Lower lobe of right lung (tissue), 2 donors: Measurements from ENCODE around the gene UGT3A2. TPM values are rescaled to one million over a fixed set of nuclear protein-coding genes. Genes with fewer than 3 reads are reported as not detected.

Source experiments
- ATAC-seq, 2 donors: fragments of 200-7000 bp; cut with Tn5 transposase; one replicate each; pipeline ENCODE4 v1.9.1; 2020 to 2022; ENCODE audit warnings: mild to moderate bottlenecking in 2 of 2, moderate library complexity in 2 of 2
- DNase-seq: peaks from one replicate; pipeline ENCODE4 v3.0.0-alpha.2; 2020
- H3K27ac ChIP-seq: fragments of 200-600 bp; one replicate; pipeline ENCODE4 v1.8.0; 2022
- H3K27me3 ChIP-seq: fragments of 200-600 bp; one replicate; pipeline ENCODE4 v1.8.0; 2022; ENCODE audit warnings: low read depth
- H3K36me3 ChIP-seq: fragments of 200-600 bp; one replicate; pipeline ENCODE4 v1.8.0; 2022; ENCODE audit warnings: mild to moderate bottlenecking
- H3K4me1 ChIP-seq: fragments of 200-600 bp; one replicate; pipeline ENCODE4 v1.8.0; 2022
- H3K4me3 ChIP-seq: fragments of 200-600 bp; one replicate; pipeline ENCODE4 v1.8.0; 2022; ENCODE audit warnings: mild to moderate bottlenecking
- H3K9me3 ChIP-seq: fragments of 200-600 bp; one replicate; pipeline ENCODE4 v1.8.0; 2022
- intact Hi-C: fragments of 100-400 bp; cut with DNase I; formaldehyde crosslinking; loops from one replicate; pipeline ENCODE4 v1.11.0; 2022
- total RNA-seq: library from RNA; stranded (reverse); fragmentation: NEBNext Ultra II Directional; extraction: Animal tissue kit (Norgen Biotek cat#: 25700); gene quantifications from one replicate; pipeline ENCODE4 v1.2.1, GENCODE V29; 2021
- TF ChIP-seq, protein P1 (sequence below): fragments of 200-600 bp; IDR thresholded peaks from one replicate; pipeline ENCODE4 v1.8.0; 2022; ENCODE audit warnings: antibody characterized with exemption, mild to moderate bottlenecking
- donor health status: DM: no; HTN: yes; CAD: no; lungs with severe emphysema.

Gene UGT3A2
- total RNA-seq, 1 donor from 2014 or later = not detected

DNA sequence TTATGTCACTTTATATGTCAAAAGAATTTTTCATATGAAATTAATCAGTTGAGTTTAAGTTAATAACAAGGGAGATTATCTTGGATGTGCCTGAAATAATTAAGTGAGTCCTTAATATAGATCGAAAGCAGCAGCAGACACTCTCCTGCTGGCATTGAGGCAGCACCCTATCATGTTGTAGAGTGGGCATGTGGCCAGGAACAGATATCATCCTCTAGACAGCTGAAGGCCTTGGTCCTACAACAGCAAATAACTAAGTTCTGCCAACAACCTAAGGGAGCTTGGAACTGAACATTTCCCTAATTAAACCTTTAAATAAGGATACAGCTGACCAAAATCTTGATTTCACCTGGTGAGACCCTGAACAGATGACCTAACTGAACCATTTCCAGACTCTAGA lies 49.7 kb downstream of the UGT3A2 start:
- ATAC-seq (no peak), DNase-seq (no peak)
- intact Hi-C loops = no loop called here
- Histone ChIP-seq H3K27me3 (no peaks in the 10 kb centered on the region), H3K9me3 (peaks cover 16% of the 10 kb centered on the region), H3K27ac (no peak overlapping the region), H3K4me3 (no peak overlapping the region), H3K36me3 (no peaks in the 10 kb centered on the region), H3K4me1 (no peaks in the 10 kb centered on the region)
- TF ChIP-seq, protein P1, sequence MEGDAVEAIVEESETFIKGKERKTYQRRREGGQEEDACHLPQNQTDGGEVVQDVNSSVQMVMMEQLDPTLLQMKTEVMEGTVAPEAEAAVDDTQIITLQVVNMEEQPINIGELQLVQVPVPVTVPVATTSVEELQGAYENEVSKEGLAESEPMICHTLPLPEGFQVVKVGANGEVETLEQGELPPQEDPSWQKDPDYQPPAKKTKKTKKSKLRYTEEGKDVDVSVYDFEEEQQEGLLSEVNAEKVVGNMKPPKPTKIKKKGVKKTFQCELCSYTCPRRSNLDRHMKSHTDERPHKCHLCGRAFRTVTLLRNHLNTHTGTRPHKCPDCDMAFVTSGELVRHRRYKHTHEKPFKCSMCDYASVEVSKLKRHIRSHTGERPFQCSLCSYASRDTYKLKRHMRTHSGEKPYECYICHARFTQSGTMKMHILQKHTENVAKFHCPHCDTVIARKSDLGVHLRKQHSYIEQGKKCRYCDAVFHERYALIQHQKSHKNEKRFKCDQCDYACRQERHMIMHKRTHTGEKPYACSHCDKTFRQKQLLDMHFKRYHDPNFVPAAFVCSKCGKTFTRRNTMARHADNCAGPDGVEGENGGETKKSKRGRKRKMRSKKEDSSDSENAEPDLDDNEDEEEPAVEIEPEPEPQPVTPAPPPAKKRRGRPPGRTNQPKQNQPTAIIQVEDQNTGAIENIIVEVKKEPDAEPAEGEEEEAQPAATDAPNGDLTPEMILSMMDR = no peak

DNA sequence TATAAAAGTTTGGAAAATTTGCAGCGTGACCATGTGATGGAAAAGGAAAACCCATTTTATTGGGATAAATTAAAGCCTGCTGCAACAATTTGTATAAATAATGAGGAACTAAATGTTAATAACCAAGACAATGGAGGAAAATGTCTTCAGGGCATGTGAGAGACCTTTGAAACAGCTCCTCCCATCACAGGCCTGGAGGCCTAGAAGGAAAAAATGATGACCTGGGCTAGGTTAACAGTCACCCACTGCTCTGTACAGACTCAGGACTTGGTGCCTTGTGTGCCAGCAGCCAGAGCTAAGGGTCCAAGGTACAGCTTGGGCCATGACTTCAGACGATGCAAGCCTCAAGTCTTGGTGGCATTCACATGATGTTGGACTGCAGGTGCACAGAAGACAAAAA lies 53.5 kb downstream of the UGT3A2 start:
- DNase-seq (no peak), ATAC-seq (no peak)
- Histone ChIP-seq H3K4me1 (no peaks in the 10 kb centered on the region), H3K27me3 (no peaks in the 10 kb centered on the region), H3K9me3 (peaks cover 16% of the 10 kb centered on the region), H3K36me3 (no peaks in the 10 kb centered on the region), H3K4me3 (no peak overlapping the region), H3K27ac (no peak overlapping the region)
- intact Hi-C loops = no loop called here
- TF ChIP-seq, protein P1 = no peak

DNA sequence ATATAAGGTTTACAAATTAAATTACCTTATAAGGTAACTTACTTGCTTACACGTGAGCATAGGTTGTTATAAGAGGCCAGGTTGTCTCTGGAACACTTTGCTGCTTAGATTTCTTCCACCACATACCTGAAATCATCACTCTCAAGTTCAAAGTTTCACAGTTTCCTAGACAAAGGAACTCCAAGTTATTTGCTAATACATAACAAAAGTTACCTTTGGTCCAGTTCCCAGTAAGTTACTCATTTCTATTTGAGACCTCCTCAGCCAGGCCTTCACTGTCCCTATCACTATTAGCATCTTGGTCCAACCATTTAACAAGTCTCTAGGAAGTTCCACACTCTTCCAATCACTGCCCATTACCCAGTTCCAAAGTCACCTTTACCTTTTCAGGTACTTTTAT lies 57.0 kb downstream of the UGT3A2 start:
- Histone ChIP-seq H3K27ac (no peak overlapping the region), H3K36me3 (no peaks in the 10 kb centered on the region), H3K9me3 (peaks cover 5% of the 10 kb centered on the region), H3K4me1 (no peaks in the 10 kb centered on the region), H3K27me3 (no peaks in the 10 kb centered on the region), H3K4me3 (no peak overlapping the region)
- DNase-seq (no peak), ATAC-seq (no peak)
- TF ChIP-seq, protein P1 = no peak
- intact Hi-C loops = no loop called here

DNA sequence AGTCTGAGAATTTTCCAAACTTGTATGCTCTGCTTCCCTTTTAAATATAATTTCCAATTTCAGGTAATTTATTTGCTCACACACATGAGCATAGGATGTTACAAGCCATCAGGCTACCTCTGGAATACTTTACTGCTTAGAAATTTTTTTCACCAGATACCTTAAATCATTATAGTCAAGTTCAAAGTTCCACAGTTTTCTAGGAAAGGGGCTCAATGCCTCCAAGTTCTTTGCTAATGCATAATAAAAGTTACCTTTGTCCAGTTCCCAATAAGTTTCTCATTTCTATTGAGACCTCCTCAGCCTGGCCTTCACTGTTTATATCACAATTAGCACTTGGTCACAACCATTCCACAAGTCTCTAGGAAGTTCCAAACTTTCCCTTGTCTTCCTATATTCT lies 59.3 kb downstream of the UGT3A2 start:
- intact Hi-C loops = no loop called here
- Histone ChIP-seq H3K4me1 (no peaks in the 10 kb centered on the region), H3K4me3 (no peak overlapping the region), H3K36me3 (no peaks in the 10 kb centered on the region), H3K9me3 (no peaks in the 10 kb centered on the region), H3K27ac (no peak overlapping the region), H3K27me3 (no peaks in the 10 kb centered on the region)
- TF ChIP-seq, protein P1 = no peak
- ATAC-seq (no peak), DNase-seq (no peak)

DNA sequence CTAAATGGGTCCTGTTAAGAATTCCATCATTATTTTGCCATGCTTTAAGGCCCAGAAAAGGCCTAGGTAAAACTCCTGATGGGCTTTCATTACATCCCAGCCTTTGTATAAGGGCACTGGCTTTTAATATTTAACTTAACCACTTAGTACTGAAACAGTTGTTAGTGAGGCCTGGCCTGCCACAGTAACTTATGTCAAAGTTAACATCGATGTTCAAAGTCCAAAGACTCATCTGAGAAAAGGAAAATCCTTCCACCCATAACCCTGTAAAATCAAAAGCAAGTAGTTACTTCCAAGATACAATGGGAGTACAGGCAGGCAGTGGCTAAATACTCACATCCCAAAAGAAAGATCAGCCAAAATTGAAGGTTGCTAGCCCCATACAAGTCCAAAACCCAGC lies 60.5 kb downstream of the UGT3A2 start:
- no peak for ATAC-seq
- Histone ChIP-seq H3K4me1 (no peaks in the 10 kb centered on the region), H3K9me3 (no peaks in the 10 kb centered on the region), H3K27ac (no peak overlapping the region), H3K27me3 (no peaks in the 10 kb centered on the region), H3K4me3 (no peak overlapping the region), H3K36me3 (no peaks in the 10 kb centered on the region)
- no peak for DNase-seq
- intact Hi-C loops = no loop called here
- TF ChIP-seq, protein P1 = no peak

DNA sequence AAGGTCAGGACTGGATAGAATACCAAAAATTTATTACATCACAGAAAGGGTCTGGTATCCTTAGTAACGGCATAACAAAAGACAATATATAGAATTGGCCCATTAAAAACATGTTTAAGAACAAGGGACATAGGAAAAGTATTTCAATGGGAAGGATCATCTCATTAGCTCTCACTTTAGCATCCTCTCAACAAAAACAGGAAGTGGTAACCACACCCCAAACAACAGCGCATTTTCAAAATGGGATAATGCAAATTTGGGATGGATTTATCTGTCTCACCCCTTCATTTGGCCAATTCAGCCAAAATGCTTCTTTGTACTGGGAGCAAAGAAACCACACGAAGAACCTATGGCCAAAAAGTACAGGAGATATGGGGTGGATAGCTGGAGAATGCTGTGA lies 65.7 kb downstream of the UGT3A2 start:
- Histone ChIP-seq H3K4me1 (no peaks in the 10 kb centered on the region), H3K27ac (no peak overlapping the region), H3K4me3 (no peak overlapping the region), H3K9me3 (no peaks in the 10 kb centered on the region), H3K36me3 (no peaks in the 10 kb centered on the region), H3K27me3 (no peaks in the 10 kb centered on the region)
- intact Hi-C loops = no loop called here
- no peak for ATAC-seq
- TF ChIP-seq, protein P1 = no peak
- no peak for DNase-seq
